Measurements from ENCODE around the gene AR.

DNA sequence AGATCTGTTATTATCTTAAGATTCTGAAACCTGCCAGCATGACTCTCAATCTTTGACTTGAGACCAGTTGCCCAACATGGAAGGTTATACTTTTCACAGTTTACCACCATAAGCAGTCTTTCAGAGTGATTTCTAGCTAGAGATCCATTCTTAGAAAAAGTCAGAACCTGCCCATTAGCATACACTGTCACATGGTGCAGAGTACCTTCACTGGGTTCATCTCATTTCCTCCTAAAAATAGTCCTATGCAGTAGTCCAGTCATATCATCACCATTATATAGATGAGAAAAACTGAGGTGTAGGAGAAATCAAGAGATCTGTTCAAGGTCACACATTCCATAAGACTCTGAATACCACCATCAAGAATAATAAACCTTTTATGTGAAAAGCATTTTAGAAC lies 153.6 kb downstream of the AR start:
- TF ChIP-seq POLR2A (IDR thresholded peaks at IDR 0.05), result no peak
- TF ChIP-seq, protein P1, sequence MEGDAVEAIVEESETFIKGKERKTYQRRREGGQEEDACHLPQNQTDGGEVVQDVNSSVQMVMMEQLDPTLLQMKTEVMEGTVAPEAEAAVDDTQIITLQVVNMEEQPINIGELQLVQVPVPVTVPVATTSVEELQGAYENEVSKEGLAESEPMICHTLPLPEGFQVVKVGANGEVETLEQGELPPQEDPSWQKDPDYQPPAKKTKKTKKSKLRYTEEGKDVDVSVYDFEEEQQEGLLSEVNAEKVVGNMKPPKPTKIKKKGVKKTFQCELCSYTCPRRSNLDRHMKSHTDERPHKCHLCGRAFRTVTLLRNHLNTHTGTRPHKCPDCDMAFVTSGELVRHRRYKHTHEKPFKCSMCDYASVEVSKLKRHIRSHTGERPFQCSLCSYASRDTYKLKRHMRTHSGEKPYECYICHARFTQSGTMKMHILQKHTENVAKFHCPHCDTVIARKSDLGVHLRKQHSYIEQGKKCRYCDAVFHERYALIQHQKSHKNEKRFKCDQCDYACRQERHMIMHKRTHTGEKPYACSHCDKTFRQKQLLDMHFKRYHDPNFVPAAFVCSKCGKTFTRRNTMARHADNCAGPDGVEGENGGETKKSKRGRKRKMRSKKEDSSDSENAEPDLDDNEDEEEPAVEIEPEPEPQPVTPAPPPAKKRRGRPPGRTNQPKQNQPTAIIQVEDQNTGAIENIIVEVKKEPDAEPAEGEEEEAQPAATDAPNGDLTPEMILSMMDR (IDR thresholded peaks at IDR 0.05), result no peak
